ENCODE results near the gene LPAR2. TPM values are rescaled to one million over a fixed set of nuclear protein-coding genes. Genes with fewer than 3 reads are reported as not detected.

Gene LPAR2
- total and polyA plus RNA-seq, 10 of the 15 experiments (the other 5 are each of a cell fraction or from before 2014, with no cell fraction given), result 0.98 to 23.8 (median 10.2) TPM

DNA sequence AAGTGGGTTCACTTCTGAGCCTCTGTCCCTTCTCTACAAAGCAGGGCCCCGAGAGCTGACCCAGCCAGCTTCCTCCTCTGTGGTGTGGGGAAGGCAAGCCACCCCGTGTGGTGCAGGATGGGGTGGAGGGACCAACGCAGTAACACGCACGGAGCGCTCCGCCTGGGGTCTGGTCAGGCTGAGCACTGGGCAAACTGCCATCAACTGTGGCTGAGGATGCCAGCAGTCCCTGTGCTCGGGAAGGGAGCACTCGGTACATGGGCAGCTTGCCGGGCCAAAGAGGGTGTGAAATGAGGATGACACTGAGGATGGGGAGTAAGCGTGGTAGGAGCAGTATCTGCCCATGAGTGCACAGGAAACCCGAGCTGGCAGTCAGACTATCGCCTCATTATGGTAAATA, 23.1 kb upstream of the LPAR2 start:
- Histone ChIP-seq H3K79me2 (ENCODE audit: control insufficient read depth, insufficient read depth, low read length) (no peaks in the 10 kb centered on the region), H3K27me3 (replicated peaks in 1 of 2; ENCODE audit: control insufficient read depth in 2 of 2, insufficient read depth in 2 of 2, low read length in 1 of 2) (no peaks in the 10 kb centered on the region), H2AFZ (ENCODE audit: control insufficient read depth, low read depth, low read length) (no peak overlapping the region), H3K4me1 (ENCODE audit: control insufficient read depth, insufficient read depth, low read length) (no peaks in the 10 kb centered on the region), H3K36me3 (ENCODE audit: control insufficient read depth in 2 of 2, insufficient read depth in 2 of 2, low read length in 1 of 2) (peaks cover 34 to 76% of the 10 kb centered on the region in 2 experiments), H3K27ac (ENCODE audit: control insufficient read depth, insufficient read depth) (no peak overlapping the region), H3K9me3 (replicated peaks; ENCODE audit: control insufficient read depth, insufficient read depth, low read length) (no peaks in the 10 kb centered on the region), H3K4me2 (ENCODE audit: control insufficient read depth, insufficient read depth) (no peak overlapping the region), H4K20me1 (ENCODE audit: control insufficient read depth, insufficient read depth) (no peaks in the 10 kb centered on the region), H3K4me3 (no peak overlapping the region), H3K9ac (ENCODE audit: control insufficient read depth, insufficient read depth, low read length) (no peak overlapping the region)
- ATAC-seq (no peak), DNase-seq (ENCODE audit: low read depth, low spot score) (no peak), FAIRE-seq (no peak)
- ChIA-PET CTCF (interaction anchor here (0.8 kb wide), 1 partner anchor 97 kb away, joined by 3 read pairs; no protein-coding TSS in a partner anchor), POLR2A (interaction anchor here (0.6 kb wide), 1 partner anchor 259 kb away, joined by 5 read pairs; no protein-coding TSS in a partner anchor), RAD21 (ENCODE audit: unreplicated experiment) (no interaction called here), SMC1A (ENCODE audit: uncharacterized antibody, unreplicated experiment) (no interaction called here)
- BruUV-seq (replicated peaks), result no TSS peak
- in situ Hi-C loops (cut with MboI), result no loop called here
- intact Hi-C loops (cut with micrococcal nuclease; ENCODE audit: unreplicated experiment), result no loop called here
- TF ChIP-seq PML (IDR thresholded peaks at IDR 0.05; ENCODE audit: low read length) (no peak), JUNB (IDR thresholded peaks at IDR 0.05) (no peak), POLR2A (IDR thresholded peaks at IDR 0.05; ENCODE audit: low read depth, low read length) (peak; percentile 36; the same call in 1 of the 2 replicates), ATF3 (IDR thresholded peaks at IDR 0.05; ENCODE audit: borderline replicate concordance, extremely low read depth, low read depth, low read length) (no peak)
- WGBS (ENCODE audit: insufficient coverage, insufficient replicate concordance, low lambda C conversion rate, missing lambda C conversion rate), result 89% methylated on average over 13 of the region's 13 CpGs

DNA sequence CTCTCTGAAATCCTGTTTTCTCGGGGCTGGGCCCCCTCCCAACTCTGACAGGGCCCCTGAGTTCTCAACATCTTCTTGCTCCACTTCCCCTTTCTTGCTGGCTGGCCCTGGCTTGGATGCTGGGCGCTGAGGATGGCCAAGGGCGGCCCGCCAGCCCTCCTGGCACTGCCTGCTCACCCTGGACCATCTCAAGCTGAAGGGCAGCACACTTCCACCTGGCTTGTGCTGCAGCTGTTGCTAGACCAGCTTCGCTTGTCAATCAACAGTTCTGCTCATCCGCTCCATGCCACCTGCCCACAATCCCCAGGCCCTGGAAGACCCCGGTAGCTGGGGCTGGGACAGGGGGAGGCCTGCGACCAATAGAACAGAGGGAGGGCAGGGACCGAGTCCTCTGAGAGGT, 22.3 kb upstream of the LPAR2 start:
- in situ Hi-C loops (cut with MboI) (no loop called here), intact Hi-C loops (cut with micrococcal nuclease; ENCODE audit: unreplicated experiment) (no loop called here)
- Histone ChIP-seq H3K9me3 (replicated peaks; ENCODE audit: control insufficient read depth, insufficient read depth, low read length) (no peaks in the 10 kb centered on the region), H3K4me2 (ENCODE audit: control insufficient read depth, insufficient read depth) (no peak overlapping the region), H4K20me1 (ENCODE audit: control insufficient read depth, insufficient read depth) (no peaks in the 10 kb centered on the region), H3K4me1 (ENCODE audit: control insufficient read depth, insufficient read depth, low read length) (no peaks in the 10 kb centered on the region), H3K79me2 (ENCODE audit: control insufficient read depth, insufficient read depth, low read length) (no peaks in the 10 kb centered on the region), H2AFZ (ENCODE audit: control insufficient read depth, low read depth, low read length) (no peak overlapping the region), H3K27me3 (replicated peaks in 1 of 2; ENCODE audit: control insufficient read depth in 2 of 2, insufficient read depth in 2 of 2, low read length in 1 of 2) (no peaks in the 10 kb centered on the region), H3K36me3 (ENCODE audit: control insufficient read depth in 2 of 2, insufficient read depth in 2 of 2, low read length in 1 of 2) (peaks cover 34 to 77% of the 10 kb centered on the region in 2 experiments), H3K9ac (ENCODE audit: control insufficient read depth, insufficient read depth, low read length) (no peak overlapping the region), H3K4me3 (no peak overlapping the region), H3K27ac (ENCODE audit: control insufficient read depth, insufficient read depth) (no peak overlapping the region)
- whole genome bisulfite sequencing (ENCODE audit: insufficient coverage, insufficient replicate concordance, low lambda C conversion rate, missing lambda C conversion rate), result 100% methylated on average over 9 of the region's 9 CpGs
- ChIA-PET RAD21 (ENCODE audit: unreplicated experiment) (no interaction called here), POLR2A (no interaction called here), CTCF (no interaction called here), SMC1A (ENCODE audit: uncharacterized antibody, unreplicated experiment) (no interaction called here)
- DNase-seq (ENCODE audit: low read depth, low spot score), result no peak
- BruUV-seq (replicated peaks), result no TSS peak
- ATAC-seq, result no peak
- FAIRE-seq, result no peak
- TF ChIP-seq SPI1 (IDR thresholded peaks at IDR 0.05; ENCODE audit: borderline replicate concordance, insufficient read depth, low read depth, low read length) (0 out of 2 replicates have a peak, but pooled peaks have one; percentile 22), TARDBP (IDR thresholded peaks at IDR 0.05; ENCODE audit: borderline replicate concordance) (no peak)

Data from GM12878 (cell line).